ENCODE measurements around the gene ORM2. TPM values are rescaled to one million over a fixed set of nuclear protein-coding genes. Genes with fewer than 3 reads are reported as not detected.

ORM2 gene
- total and polyA plus RNA-seq, 2 experiments from 2014 or later: 0.76 TPM

DNA sequence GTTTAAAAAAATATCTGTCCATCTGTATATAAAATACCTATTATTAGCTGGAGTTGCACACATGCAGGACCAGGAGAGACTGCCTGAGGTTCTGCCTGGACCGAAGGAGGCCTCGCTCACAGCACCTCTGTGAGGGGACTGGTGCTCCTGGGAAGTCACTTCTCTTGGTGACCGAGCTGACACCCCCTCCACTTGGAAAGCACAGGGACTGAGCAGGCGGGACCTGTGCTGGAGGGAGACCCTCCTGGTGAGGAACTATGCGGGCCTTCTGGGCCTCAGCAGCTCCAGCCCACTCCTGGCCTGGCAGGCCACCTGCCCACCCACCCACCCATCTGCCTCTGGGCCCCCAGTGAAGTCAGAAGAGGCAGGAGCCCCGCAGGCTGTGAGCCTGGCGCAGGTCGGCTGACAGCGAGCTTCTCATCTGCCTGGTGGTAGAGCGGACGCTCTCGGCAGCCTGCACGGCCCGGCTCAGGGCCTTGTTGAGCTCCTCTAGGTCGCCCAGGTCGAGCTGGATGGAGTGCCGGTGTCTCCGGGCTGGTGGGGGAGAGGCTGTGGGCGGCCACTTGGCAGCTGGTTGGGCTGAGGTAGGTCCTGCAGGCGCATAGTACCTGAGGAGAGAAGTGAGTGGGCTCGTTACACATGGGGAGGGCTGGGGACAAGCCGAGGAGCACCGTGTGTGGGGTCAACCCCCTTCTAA lies 7.2 kb downstream of the ORM2 start:
- DNase-seq (ENCODE audit: low spot score) (no peak), ATAC-seq (no peak)
- no peaks in the 10 kb centered on the region for H3K27me3 ChIP-seq (ENCODE audit: insufficient read depth)
- no peaks in the 10 kb centered on the region for H3K79me2 ChIP-seq (replicated peaks; ENCODE audit: insufficient read depth)
- no peak overlapping the region for H3K27ac ChIP-seq (ENCODE audit: low read depth)
- H3K4me3 Mint-ChIP-seq: no peak overlapping the region
- H4K20me1 ChIP-seq (replicated peaks; ENCODE audit: insufficient read depth): no peaks in the 10 kb centered on the region
- H3K4me1 ChIP-seq (ENCODE audit: insufficient read depth): no peaks in the 10 kb centered on the region
- H2AFZ ChIP-seq: no peak overlapping the region
- H3K4me1 Mint-ChIP-seq: peaks cover 6% of the 10 kb centered on the region
- H3K9me3 Mint-ChIP-seq: 0 out of 3 replicates have a peak, but pooled peaks cover 6% of the 10 kb centered on the region
- H3K36me3 Mint-ChIP-seq (ENCODE audit: low read depth): peaks cover 67% of the 10 kb centered on the region
- no peak overlapping the region for H3K27ac Mint-ChIP-seq
- H3F3A ChIP-seq (replicated peaks; ENCODE audit: low read depth): 0 out of 2 replicates have a peak, but pooled peaks cover 4% of the 10 kb centered on the region
- no peak overlapping the region for H3K4me2 ChIP-seq
- H3K27me3 Mint-ChIP-seq (ENCODE audit: insufficient read depth, low read depth, poor library complexity): peaks cover 14% of the 10 kb centered on the region
- no peak overlapping the region for H3K4me3 ChIP-seq
- H3K9me2 ChIP-seq (ENCODE audit: insufficient read depth): no peaks in the 10 kb centered on the region
- H3K36me3 ChIP-seq (ENCODE audit: insufficient read depth): no peaks in the 10 kb centered on the region
- no peak for TF ChIP-seq EZH2 (IDR thresholded peaks at IDR 0.05; ENCODE audit: low read depth, unreplicated experiment)
- no peak for TF ChIP-seq POLR2AphosphoS5 (IDR thresholded peaks at IDR 0.05; ENCODE audit: low read depth)
- TF ChIP-seq, protein P1, sequence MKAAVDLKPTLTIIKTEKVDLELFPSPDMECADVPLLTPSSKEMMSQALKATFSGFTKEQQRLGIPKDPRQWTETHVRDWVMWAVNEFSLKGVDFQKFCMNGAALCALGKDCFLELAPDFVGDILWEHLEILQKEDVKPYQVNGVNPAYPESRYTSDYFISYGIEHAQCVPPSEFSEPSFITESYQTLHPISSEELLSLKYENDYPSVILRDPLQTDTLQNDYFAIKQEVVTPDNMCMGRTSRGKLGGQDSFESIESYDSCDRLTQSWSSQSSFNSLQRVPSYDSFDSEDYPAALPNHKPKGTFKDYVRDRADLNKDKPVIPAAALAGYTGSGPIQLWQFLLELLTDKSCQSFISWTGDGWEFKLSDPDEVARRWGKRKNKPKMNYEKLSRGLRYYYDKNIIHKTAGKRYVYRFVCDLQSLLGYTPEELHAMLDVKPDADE (IDR thresholded peaks at IDR 0.05): no peak
- TF ChIP-seq EZH2phosphoT487 (IDR thresholded peaks at IDR 0.05; ENCODE audit: unreplicated experiment): no peak
- TF ChIP-seq, protein P2, sequence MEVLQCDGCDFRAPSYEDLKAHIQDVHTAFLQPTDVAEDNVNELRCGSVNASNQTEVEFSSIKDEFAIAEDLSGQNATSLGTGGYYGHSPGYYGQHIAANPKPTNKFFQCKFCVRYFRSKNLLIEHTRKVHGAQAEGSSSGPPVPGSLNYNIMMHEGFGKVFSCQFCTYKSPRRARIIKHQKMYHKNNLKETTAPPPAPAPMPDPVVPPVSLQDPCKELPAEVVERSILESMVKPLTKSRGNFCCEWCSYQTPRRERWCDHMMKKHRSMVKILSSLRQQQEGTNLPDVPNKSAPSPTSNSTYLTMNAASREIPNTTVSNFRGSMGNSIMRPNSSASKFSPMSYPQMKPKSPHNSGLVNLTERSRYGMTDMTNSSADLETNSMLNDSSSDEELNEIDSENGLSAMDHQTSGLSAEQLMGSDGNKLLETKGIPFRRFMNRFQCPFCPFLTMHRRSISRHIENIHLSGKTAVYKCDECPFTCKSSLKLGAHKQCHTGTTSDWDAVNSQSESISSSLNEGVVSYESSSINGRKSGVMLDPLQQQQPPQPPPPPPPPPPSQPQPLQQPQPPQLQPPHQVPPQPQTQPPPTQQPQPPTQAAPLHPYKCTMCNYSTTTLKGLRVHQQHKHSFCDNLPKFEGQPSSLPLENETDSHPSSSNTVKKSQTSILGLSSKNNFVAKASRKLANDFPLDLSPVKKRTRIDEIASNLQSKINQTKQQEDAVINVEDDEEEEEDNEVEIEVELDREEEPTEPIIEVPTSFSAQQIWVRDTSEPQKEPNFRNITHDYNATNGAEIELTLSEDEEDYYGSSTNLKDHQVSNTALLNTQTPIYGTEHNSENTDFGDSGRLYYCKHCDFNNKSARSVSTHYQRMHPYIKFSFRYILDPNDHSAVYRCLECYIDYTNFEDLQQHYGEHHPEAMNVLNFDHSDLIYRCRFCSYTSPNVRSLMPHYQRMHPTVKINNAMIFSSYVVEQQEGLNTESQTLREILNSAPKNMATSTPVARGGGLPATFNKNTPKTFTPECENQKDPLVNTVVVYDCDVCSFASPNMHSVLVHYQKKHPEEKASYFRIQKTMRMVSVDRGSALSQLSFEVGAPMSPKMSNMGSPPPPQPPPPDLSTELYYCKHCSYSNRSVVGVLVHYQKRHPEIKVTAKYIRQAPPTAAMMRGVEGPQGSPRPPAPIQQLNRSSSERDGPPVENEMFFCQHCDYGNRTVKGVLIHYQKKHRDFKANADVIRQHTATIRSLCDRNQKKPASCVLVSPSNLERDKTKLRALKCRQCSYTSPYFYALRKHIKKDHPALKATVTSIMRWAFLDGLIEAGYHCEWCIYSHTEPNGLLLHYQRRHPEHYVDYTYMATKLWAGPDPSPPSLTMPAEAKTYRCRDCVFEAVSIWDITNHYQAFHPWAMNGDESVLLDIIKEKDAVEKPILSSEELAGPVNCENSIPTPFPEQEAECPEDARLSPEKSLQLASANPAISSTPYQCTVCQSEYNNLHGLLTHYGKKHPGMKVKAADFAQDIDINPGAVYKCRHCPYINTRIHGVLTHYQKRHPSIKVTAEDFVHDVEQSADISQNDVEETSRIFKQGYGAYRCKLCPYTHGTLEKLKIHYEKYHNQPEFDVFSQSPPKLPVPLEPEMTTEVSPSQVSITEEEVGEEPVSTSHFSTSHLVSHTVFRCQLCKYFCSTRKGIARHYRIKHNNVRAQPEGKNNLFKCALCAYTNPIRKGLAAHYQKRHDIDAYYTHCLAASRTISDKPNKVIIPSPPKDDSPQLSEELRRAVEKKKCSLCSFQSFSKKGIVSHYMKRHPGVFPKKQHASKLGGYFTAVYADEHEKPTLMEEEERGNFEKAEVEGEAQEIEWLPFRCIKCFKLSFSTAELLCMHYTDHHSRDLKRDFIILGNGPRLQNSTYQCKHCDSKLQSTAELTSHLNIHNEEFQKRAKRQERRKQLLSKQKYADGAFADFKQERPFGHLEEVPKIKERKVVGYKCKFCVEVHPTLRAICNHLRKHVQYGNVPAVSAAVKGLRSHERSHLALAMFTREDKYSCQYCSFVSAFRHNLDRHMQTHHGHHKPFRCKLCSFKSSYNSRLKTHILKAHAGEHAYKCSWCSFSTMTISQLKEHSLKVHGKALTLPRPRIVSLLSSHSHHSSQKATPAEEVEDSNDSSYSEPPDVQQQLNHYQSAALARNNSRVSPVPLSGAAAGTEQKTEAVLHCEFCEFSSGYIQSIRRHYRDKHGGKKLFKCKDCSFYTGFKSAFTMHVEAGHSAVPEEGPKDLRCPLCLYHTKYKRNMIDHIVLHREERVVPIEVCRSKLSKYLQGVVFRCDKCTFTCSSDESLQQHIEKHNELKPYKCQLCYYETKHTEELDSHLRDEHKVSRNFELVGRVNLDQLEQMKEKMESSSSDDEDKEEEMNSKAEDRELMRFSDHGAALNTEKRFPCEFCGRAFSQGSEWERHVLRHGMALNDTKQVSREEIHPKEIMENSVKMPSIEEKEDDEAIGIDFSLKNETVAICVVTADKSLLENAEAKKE (CRISPR knock-in tag; IDR thresholded peaks at IDR 0.05): no peak
- TF ChIP-seq, protein P3, sequence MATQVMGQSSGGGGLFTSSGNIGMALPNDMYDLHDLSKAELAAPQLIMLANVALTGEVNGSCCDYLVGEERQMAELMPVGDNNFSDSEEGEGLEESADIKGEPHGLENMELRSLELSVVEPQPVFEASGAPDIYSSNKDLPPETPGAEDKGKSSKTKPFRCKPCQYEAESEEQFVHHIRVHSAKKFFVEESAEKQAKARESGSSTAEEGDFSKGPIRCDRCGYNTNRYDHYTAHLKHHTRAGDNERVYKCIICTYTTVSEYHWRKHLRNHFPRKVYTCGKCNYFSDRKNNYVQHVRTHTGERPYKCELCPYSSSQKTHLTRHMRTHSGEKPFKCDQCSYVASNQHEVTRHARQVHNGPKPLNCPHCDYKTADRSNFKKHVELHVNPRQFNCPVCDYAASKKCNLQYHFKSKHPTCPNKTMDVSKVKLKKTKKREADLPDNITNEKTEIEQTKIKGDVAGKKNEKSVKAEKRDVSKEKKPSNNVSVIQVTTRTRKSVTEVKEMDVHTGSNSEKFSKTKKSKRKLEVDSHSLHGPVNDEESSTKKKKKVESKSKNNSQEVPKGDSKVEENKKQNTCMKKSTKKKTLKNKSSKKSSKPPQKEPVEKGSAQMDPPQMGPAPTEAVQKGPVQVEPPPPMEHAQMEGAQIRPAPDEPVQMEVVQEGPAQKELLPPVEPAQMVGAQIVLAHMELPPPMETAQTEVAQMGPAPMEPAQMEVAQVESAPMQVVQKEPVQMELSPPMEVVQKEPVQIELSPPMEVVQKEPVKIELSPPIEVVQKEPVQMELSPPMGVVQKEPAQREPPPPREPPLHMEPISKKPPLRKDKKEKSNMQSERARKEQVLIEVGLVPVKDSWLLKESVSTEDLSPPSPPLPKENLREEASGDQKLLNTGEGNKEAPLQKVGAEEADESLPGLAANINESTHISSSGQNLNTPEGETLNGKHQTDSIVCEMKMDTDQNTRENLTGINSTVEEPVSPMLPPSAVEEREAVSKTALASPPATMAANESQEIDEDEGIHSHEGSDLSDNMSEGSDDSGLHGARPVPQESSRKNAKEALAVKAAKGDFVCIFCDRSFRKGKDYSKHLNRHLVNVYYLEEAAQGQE (IDR thresholded peaks at IDR 0.05; ENCODE audit: unreplicated experiment): no peak
- no peak for TF ChIP-seq ZNF114 (CRISPR knock-in tag; IDR thresholded peaks at IDR 0.05)
- no peak for TF ChIP-seq CREB1 (CRISPR knock-in tag; IDR thresholded peaks at IDR 0.05; ENCODE audit: low read depth)
- no peak for TF ChIP-seq NANOG (IDR thresholded peaks at IDR 0.05; ENCODE audit: borderline replicate concordance)
- no peak for TF ChIP-seq ZNF331 (CRISPR knock-in tag; IDR thresholded peaks at IDR 0.05; ENCODE audit: low read depth)
- TF ChIP-seq, protein P4, sequence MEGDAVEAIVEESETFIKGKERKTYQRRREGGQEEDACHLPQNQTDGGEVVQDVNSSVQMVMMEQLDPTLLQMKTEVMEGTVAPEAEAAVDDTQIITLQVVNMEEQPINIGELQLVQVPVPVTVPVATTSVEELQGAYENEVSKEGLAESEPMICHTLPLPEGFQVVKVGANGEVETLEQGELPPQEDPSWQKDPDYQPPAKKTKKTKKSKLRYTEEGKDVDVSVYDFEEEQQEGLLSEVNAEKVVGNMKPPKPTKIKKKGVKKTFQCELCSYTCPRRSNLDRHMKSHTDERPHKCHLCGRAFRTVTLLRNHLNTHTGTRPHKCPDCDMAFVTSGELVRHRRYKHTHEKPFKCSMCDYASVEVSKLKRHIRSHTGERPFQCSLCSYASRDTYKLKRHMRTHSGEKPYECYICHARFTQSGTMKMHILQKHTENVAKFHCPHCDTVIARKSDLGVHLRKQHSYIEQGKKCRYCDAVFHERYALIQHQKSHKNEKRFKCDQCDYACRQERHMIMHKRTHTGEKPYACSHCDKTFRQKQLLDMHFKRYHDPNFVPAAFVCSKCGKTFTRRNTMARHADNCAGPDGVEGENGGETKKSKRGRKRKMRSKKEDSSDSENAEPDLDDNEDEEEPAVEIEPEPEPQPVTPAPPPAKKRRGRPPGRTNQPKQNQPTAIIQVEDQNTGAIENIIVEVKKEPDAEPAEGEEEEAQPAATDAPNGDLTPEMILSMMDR (conservative IDR thresholded peaks at IDR 0.05; ENCODE audit: low read depth in 2 of 2): no peak
- TF ChIP-seq STAT1 (IDR thresholded peaks at IDR 0.05; ENCODE audit: unreplicated experiment): no peak
- TF ChIP-seq JUNB (IDR thresholded peaks at IDR 0.05; ENCODE audit: unreplicated experiment): no peak
